ENCODE results near the gene NRSN2. TPM values are rescaled to one million over a fixed set of nuclear protein-coding genes. Genes with fewer than 3 reads are reported as not detected.

Gene NRSN2
- total and polyA plus RNA-seq, 2 of the 4 experiments (the other 2 are of a cell fraction), result 9.9 to 101 TPM

DNA sequence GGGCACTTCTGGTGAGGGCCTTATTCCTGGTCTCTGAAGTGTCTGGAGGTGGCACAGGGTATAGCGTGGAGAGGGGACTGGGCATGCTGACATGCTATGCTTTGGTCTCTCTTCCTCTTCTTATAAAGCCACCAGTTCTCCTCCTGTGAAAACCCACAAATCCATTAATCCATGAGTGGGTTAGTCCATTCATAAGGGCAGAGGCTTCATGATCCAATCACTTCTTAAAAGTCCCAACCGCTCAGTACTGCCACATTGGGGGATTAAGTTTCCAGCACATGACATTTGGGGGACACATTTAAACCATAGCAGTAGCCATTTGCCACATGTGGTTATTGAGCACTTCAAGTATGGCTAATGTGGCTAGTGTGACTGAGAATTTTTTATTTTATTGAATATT lies 29.8 kb downstream of the NRSN2 start:
- no TSS peak for BruUV-seq (replicated peaks)
- Histone ChIP-seq H4K20me1 (ENCODE audit: insufficient read depth, low read length) (no peaks in the 10 kb centered on the region), H2BK5ac (ENCODE audit: low read depth, low read length, poor library complexity, severe bottlenecking) (no peak overlapping the region), H3K27me3 (ENCODE audit: control insufficient read depth, insufficient read depth, low read length) (no peaks in the 10 kb centered on the region), H3K4me3 (ENCODE audit: insufficient read depth, low read depth, low read length) (no peak overlapping the region), H3K14ac (replicated peaks; ENCODE audit: low read depth, low read length) (no peak overlapping the region), H4K91ac (ENCODE audit: insufficient read depth, low read depth, low read length) (no peak overlapping the region), H2BK120ac (ENCODE audit: low read depth, low read length) (0 out of 2 replicates have a peak overlapping the region, but pooled peaks have one; percentile 38), H4K8ac (ENCODE audit: low read depth in 2 of 2, low read length in 2 of 2) (no peak overlapping the region), H2BK20ac (ENCODE audit: low read depth, low read length) (no peak overlapping the region; the same call in 1 of the 2 replicates), H4K5ac (ENCODE audit: low read depth, low read length) (no peak overlapping the region), H3K23ac (ENCODE audit: low read depth, low read length) (no peak overlapping the region), H3K79me1 (ENCODE audit: low read depth in 1 of 2, low read length in 2 of 2) (peaks cover 0 to 16% of the 10 kb centered on the region in 2 experiments; a peak in 2 of 4 replicates), H3K36me3 (ENCODE audit: control insufficient read depth, insufficient read depth, low read length) (no peaks in the 10 kb centered on the region), H3K9ac (ENCODE audit: low read depth, low read length) (no peak overlapping the region), H2AK5ac (ENCODE audit: low read depth, low read length) (no peak overlapping the region), H2BK15ac (ENCODE audit: low read depth, low read length) (no peak overlapping the region), H3K56ac (ENCODE audit: extremely low read depth, insufficient read depth, low read length) (no peak overlapping the region), H3K4me2 (ENCODE audit: low read depth, low read length) (no peak overlapping the region), H3K18ac (ENCODE audit: low read depth, low read length) (no peak overlapping the region), H3K4me1 (ENCODE audit: control insufficient read depth, insufficient read depth, low read length) (peaks cover 16% of the 10 kb centered on the region), H3K4ac (ENCODE audit: low read depth, low read length) (no peak overlapping the region; the same call in 1 of the 2 replicates), H2AK9ac (replicated peaks; ENCODE audit: low read depth, low read length, poor library complexity) (no peak overlapping the region), H3K27ac (ENCODE audit: insufficient read depth, low read length) (no peak overlapping the region), H2AFZ (replicated peaks; ENCODE audit: low read length, poor library complexity) (no peak overlapping the region), H3K9me3 (ENCODE audit: control insufficient read depth, insufficient read depth, low read length) (no peaks in the 10 kb centered on the region), H3K9me1 (ENCODE audit: insufficient read depth, low read length) (peaks cover 17% of the 10 kb centered on the region)
- ChIA-PET CTCF (no interaction called here), POLR2A (ENCODE audit: unreplicated experiment) (no interaction called here)
- intact Hi-C loops (cut with micrococcal nuclease), result no loop called here
- ATAC-seq (ENCODE audit: low read depth), result no peak
- TF ChIP-seq, protein P1, sequence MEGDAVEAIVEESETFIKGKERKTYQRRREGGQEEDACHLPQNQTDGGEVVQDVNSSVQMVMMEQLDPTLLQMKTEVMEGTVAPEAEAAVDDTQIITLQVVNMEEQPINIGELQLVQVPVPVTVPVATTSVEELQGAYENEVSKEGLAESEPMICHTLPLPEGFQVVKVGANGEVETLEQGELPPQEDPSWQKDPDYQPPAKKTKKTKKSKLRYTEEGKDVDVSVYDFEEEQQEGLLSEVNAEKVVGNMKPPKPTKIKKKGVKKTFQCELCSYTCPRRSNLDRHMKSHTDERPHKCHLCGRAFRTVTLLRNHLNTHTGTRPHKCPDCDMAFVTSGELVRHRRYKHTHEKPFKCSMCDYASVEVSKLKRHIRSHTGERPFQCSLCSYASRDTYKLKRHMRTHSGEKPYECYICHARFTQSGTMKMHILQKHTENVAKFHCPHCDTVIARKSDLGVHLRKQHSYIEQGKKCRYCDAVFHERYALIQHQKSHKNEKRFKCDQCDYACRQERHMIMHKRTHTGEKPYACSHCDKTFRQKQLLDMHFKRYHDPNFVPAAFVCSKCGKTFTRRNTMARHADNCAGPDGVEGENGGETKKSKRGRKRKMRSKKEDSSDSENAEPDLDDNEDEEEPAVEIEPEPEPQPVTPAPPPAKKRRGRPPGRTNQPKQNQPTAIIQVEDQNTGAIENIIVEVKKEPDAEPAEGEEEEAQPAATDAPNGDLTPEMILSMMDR (conservative IDR thresholded peaks at IDR 0.05; ENCODE audit: low read depth, low read length), result no peak
- TF ChIP-seq RFX5 (IDR thresholded peaks at IDR 0.05; ENCODE audit: low read depth, low read length) (no peak), MAZ (IDR thresholded peaks at IDR 0.05; ENCODE audit: borderline replicate concordance, low read depth, low read length) (no peak), BHLHE40 (IDR thresholded peaks at IDR 0.05; ENCODE audit: low read depth, low read length) (no peak), NFE2L2 (IDR thresholded peaks at IDR 0.05; ENCODE audit: low read depth, low read length) (no peak), FOS (IDR thresholded peaks at IDR 0.05; ENCODE audit: low read depth, low read length) (no peak), MAFK (IDR thresholded peaks at IDR 0.05; ENCODE audit: low read depth, low read length) (no peak), RAD21 (IDR thresholded peaks at IDR 0.05; ENCODE audit: low read length) (no peak), POLR2A (IDR thresholded peaks at IDR 0.05; ENCODE audit: low read depth, low read length) (no peak), MXI1 (IDR thresholded peaks at IDR 0.05; ENCODE audit: borderline replicate concordance, low read depth, low read length) (no peak)
- TF ChIP-seq, protein P2, sequence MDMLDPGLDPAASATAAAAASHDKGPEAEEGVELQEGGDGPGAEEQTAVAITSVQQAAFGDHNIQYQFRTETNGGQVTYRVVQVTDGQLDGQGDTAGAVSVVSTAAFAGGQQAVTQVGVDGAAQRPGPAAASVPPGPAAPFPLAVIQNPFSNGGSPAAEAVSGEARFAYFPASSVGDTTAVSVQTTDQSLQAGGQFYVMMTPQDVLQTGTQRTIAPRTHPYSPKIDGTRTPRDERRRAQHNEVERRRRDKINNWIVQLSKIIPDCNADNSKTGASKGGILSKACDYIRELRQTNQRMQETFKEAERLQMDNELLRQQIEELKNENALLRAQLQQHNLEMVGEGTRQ (IDR thresholded peaks at IDR 0.05; ENCODE audit: low read depth, low read length), result no peak
- no CpG with 5 or more reads among the region's 2 CpGs for WGBS, 2 experiments (ENCODE audit: extremely low coverage in 2 of 2, insufficient read length in 1 of 2)
- dilution Hi-C loops (cut with HindIII; ENCODE audit: low sequenced_read_pairs, unreplicated experiment), result no loop called here
- no peak for DNase-seq
- in situ Hi-C loops (cut with MboI; ENCODE audit: low sequenced_read_pairs), result no loop called here

Measured in IMR-90 (cell line).